Endothelial cell of umbilical vein (primary cell): Measurements from ENCODE around the gene RUNDC1. TPM values are rescaled to one million over a fixed set of nuclear protein-coding genes. Genes with fewer than 3 reads are reported as not detected.

Experiments used
- BruUV-seq: library from RNA; stranded (reverse); fragments of 400-500 nt; replicated peaks from 2 replicates; lab custom pipeline; 2021; lab: Mats Ljungman, UMichigan
- CTCF ChIA-PET: fragments of 300-600, 350-600 bp; sonication (Branson Sonifier 250); formaldehyde crosslinking; loops from one replicate; lab custom pipeline; 2021; ENCODE audit warnings: antibody characterized with exemption, inconsistent platforms; lab: Charles Lee
- POLR2A ChIA-PET: fragments of 300-600, 350-600 bp; sonication (Branson Sonifier 250); formaldehyde crosslinking; loops from one replicate; lab custom pipeline; 2021; ENCODE audit warnings: antibody characterized with exemption, inconsistent platforms; lab: Charles Lee
- DNase-seq: peaks from one replicate; pipeline ENCODE4 v3.0.0-alpha.2; 2011; ENCODE audit warnings: low read depth, low spot score
- FAIRE-seq: peaks from 2 replicates; lab custom pipeline; 2011; peaks lifted over from hg19 to GRCh38; lab: Jason Lieb, UNC
- H2AFZ ChIP-seq: 2 replicates; pipeline ENCODE4 v1.6.0; 2012; ENCODE audit warnings: low read depth, low read length, control low read depth, inconsistent platforms
- H3K27ac ChIP-seq: 2 replicates; pipeline ENCODE4 v1.5.1; 2011; ENCODE audit warnings: low read depth, mild to moderate bottlenecking, control low read depth, low read length, moderate library complexity; ENCODE audit not compliant: insufficient read depth
- H3K27me3 ChIP-seq, 2 experiments: 2 replicates each; pipeline versions ENCODE4 v1.6.0 to v1.6.1; 2011; ENCODE audit warnings: low read length in 2 of 2, mixed read lengths in 1 of 2; ENCODE audit not compliant: control insufficient read depth in 2 of 2, insufficient read depth in 2 of 2
- H3K36me3 ChIP-seq, 2 experiments: 2 replicates in 1 of 2; 3 replicates in 1 of 2; pipeline ENCODE4 v1.5.1; 2011; ENCODE audit warnings: low read length in 2 of 2, mild to moderate bottlenecking in 1 of 2, moderate library complexity in 1 of 2; ENCODE audit not compliant: control insufficient read depth in 2 of 2, insufficient read depth in 2 of 2; ENCODE audit errors: extremely low read depth in 1 of 2
- H3K4me1 ChIP-seq: 3 replicates; pipeline ENCODE4 v1.5.1; 2011; ENCODE audit warnings: mild to moderate bottlenecking, low read length; ENCODE audit not compliant: control insufficient read depth, insufficient read depth; ENCODE audit errors: extremely low read depth
- H3K4me2 ChIP-seq: 2 replicates; pipeline ENCODE4 v1.6.1; 2011; ENCODE audit warnings: low read length, control low read depth, mixed read lengths; ENCODE audit not compliant: insufficient read depth
- H3K4me3 ChIP-seq, 3 experiments: fragments of 200-600 bp in 1 of 3; sonication (generic), shearing (Covaris generic) in 1 of 3; replicated peaks in 1 of 3; 2 replicates each; pipeline ENCODE4 v1.5.1; 2011 to 2016; ENCODE audit warnings: control low read depth in 3 of 3, low read length in 3 of 3, mild to moderate bottlenecking in 2 of 3, inconsistent platforms in 1 of 3, low read depth in 1 of 3, moderate library complexity in 1 of 3; ENCODE audit not compliant: insufficient read depth in 1 of 3
- H3K79me2 ChIP-seq: 2 replicates; pipeline ENCODE4 v1.6.0; 2012; ENCODE audit warnings: low read length, inconsistent platforms; ENCODE audit not compliant: control insufficient read depth, insufficient read depth
- H3K9ac ChIP-seq: replicated peaks from 2 replicates; pipeline ENCODE3; 2011; ENCODE audit warnings: low read length, control low read depth; ENCODE audit not compliant: insufficient read depth; ENCODE audit errors: extremely low read depth
- H3K9me1 ChIP-seq: replicated peaks from 3 replicates; pipeline ENCODE4 v1.6.0; 2011; ENCODE audit warnings: mild to moderate bottlenecking, low read length; ENCODE audit not compliant: control insufficient read depth, insufficient read depth; ENCODE audit errors: extremely low read depth
- H3K9me3 ChIP-seq: replicated peaks from 2 replicates; pipeline ENCODE4 v1.5.1; 2012; ENCODE audit warnings: low read length, inconsistent platforms; ENCODE audit not compliant: control insufficient read depth, insufficient read depth
- H4K20me1 ChIP-seq: replicated peaks from 2 replicates; pipeline ENCODE3; 2011; ENCODE audit warnings: mild to moderate bottlenecking, low read length; ENCODE audit not compliant: control insufficient read depth, insufficient read depth; ENCODE audit errors: extremely low read depth
- EZH2 ChIP-seq: IDR thresholded peaks from 2 replicates; pipeline ENCODE4 v1.6.1; 2012; ENCODE audit warnings: borderline replicate concordance, low read depth, mild to moderate bottlenecking, moderate library complexity, low read length, inconsistent platforms; ENCODE audit not compliant: severe bottlenecking
- FOS ChIP-seq: IDR thresholded peaks from 2 replicates; pipeline ENCODE4 v1.6.1; 2011; ENCODE audit warnings: mild to moderate bottlenecking, low read length, moderate library complexity, borderline replicate concordance; ENCODE audit not compliant: insufficient read depth
- GATA2 ChIP-seq: IDR thresholded peaks from 2 replicates; pipeline ENCODE4 v1.7.0; 2011; ENCODE audit warnings: low read depth, mild to moderate bottlenecking, moderate library complexity, mixed read lengths, low read length; ENCODE audit not compliant: insufficient read length, insufficient read depth
- JUN ChIP-seq: IDR thresholded peaks from 2 replicates; pipeline ENCODE4 v1.6.1; 2011; ENCODE audit warnings: borderline replicate concordance, low read depth; ENCODE audit not compliant: insufficient read length, insufficient read depth
- MYC ChIP-seq: IDR thresholded peaks from one replicate; pipeline ENCODE4 v1.6.1; 2011; ENCODE audit warnings: mild to moderate bottlenecking, low read depth, low read length
- POLR2A ChIP-seq: IDR thresholded peaks from 2 replicates; pipeline ENCODE4 v1.6.1; 2012; ENCODE audit warnings: low read depth, mild to moderate bottlenecking, control low read depth, low read length
- POLR2AphosphoS5 ChIP-seq: IDR thresholded peaks from 2 replicates; pipeline ENCODE4 v1.6.1; 2012; ENCODE audit warnings: low read depth, mild to moderate bottlenecking, control low read depth, low read length, moderate library complexity; ENCODE audit not compliant: insufficient read depth
- dilution Hi-C: fragments of 300-500 bp; cut with MboI; formaldehyde crosslinking; loops from one replicate; pipeline ENCODE4 v1.15.0; 2019; ENCODE audit warnings: low sequenced_read_pairs; ENCODE audit not compliant: extremely low pct_ligation_motif_present
- intact Hi-C: fragments of 100-400 bp; cut with micrococcal nuclease; formaldehyde crosslinking; loops from one replicate; pipeline ENCODE4 v1.10.0; 2022
- polyA plus RNA-seq, 4 experiments: library from polyadenylated mRNA; depleted of rRNA in 3 of 4; stranded (reverse) in 3 of 4; unstranded in 1 of 4; fragments of >200 nt; gene quantifications; 2 replicates each; pipeline versions ENCODE4 v1.2.1 to v1.2.3, GENCODE V29; 2011 to 2012; ENCODE audit warnings: missing spikeins in 1 of 4
- total RNA-seq: library from RNA; stranded (reverse); gene quantifications from 2 replicates; pipeline ENCODE4 v1.2.3, GENCODE V29; 2021
- TF ChIP-seq, protein P1 (sequence below): IDR thresholded peaks from 2 replicates; pipeline ENCODE4 v1.6.1; 2011; ENCODE audit not compliant: insufficient read depth, insufficient read length
- TF ChIP-seq, protein P2 (sequence below), 2 donors: IDR thresholded peaks; 1 replicate in 1 of 2; 2 replicates in 1 of 2; pipeline ENCODE4 v1.5.1; 2011; ENCODE audit warnings: low read length in 2 of 2, mild to moderate bottlenecking in 2 of 2, moderate library complexity in 2 of 2, control low read depth in 1 of 2, inconsistent platforms in 1 of 2, low read depth in 1 of 2; ENCODE audit not compliant: insufficient read depth in 1 of 2; ENCODE audit errors: extremely low read depth in 1 of 2

RUNDC1 gene
- total and polyA plus RNA-seq, 2 donors (not counting 3 experiments of a cell fraction or from before 2014, with no cell fraction given): 9.2 to 12.0 TPM

GRCh38 chr17:43011728-43012472 lies 31.5 kb downstream of the RUNDC1 start:
- no peak for DNase-seq
- H3K79me2 ChIP-seq: no peaks in the 10 kb centered on the region
- no peak overlapping the region for H3K4me3 ChIP-seq
- peaks cover 3 to 24% of the 10 kb centered on the region in 2 experiments for H3K36me3 ChIP-seq
- no peaks in the 10 kb centered on the region for H3K27me3 ChIP-seq
- H3K9me3 ChIP-seq: no peaks in the 10 kb centered on the region
- ChIA-PET CTCF (interaction anchor here (1.2 to 2.4 kb wide), 2 partner anchors 13 to 14 kb away, joined by 4 to 8 read pairs; partner anchors contain the start of gene RPL27), POLR2A (interaction anchor here (1.0 kb wide), 1 partner anchor 14 kb away, joined by 4 read pairs; no protein-coding TSS in a partner anchor)
- TF ChIP-seq GATA2 (no peak), FOS (no peak), MYC (no peak), JUN (no peak), POLR2AphosphoS5 (no peak), POLR2A (no peak), EZH2 (no peak)
- TF ChIP-seq, protein P1, sequence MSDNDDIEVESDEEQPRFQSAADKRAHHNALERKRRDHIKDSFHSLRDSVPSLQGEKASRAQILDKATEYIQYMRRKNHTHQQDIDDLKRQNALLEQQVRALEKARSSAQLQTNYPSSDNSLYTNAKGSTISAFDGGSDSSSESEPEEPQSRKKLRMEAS: no peak
- TF ChIP-seq, protein P2, sequence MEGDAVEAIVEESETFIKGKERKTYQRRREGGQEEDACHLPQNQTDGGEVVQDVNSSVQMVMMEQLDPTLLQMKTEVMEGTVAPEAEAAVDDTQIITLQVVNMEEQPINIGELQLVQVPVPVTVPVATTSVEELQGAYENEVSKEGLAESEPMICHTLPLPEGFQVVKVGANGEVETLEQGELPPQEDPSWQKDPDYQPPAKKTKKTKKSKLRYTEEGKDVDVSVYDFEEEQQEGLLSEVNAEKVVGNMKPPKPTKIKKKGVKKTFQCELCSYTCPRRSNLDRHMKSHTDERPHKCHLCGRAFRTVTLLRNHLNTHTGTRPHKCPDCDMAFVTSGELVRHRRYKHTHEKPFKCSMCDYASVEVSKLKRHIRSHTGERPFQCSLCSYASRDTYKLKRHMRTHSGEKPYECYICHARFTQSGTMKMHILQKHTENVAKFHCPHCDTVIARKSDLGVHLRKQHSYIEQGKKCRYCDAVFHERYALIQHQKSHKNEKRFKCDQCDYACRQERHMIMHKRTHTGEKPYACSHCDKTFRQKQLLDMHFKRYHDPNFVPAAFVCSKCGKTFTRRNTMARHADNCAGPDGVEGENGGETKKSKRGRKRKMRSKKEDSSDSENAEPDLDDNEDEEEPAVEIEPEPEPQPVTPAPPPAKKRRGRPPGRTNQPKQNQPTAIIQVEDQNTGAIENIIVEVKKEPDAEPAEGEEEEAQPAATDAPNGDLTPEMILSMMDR (IDR thresholded peaks at IDR 0.05; ENCODE audit: extremely low read depth in 1 of 2, insufficient read depth in 1 of 2, low read depth in 1 of 2, low read length in 2 of 2): no peak
- no peak overlapping the region for H2AFZ ChIP-seq
- BruUV-seq: no TSS peak
- H3K4me2 ChIP-seq: no peak overlapping the region
- no peak overlapping the region for H3K27ac ChIP-seq
- no peak for FAIRE-seq
- intact Hi-C loops: no loop called here
- dilution Hi-C loops: no loop called here
- peaks cover 16% of the 10 kb centered on the region for H3K4me1 ChIP-seq
- no peak overlapping the region for H3K9ac ChIP-seq
- H4K20me1 ChIP-seq: no peaks in the 10 kb centered on the region
- no peaks in the 10 kb centered on the region for H3K9me1 ChIP-seq
